ENCODE measurements around the gene KRT26.
"Not testable (repeated sequence)": the region's sequence is repeated elsewhere in the genome, so short reads cannot be mapped to it uniquely, and the experiment has no call there.

KRT26 gene
- 0 reads per million in 4 donors for total RNA-seq

DNA sequence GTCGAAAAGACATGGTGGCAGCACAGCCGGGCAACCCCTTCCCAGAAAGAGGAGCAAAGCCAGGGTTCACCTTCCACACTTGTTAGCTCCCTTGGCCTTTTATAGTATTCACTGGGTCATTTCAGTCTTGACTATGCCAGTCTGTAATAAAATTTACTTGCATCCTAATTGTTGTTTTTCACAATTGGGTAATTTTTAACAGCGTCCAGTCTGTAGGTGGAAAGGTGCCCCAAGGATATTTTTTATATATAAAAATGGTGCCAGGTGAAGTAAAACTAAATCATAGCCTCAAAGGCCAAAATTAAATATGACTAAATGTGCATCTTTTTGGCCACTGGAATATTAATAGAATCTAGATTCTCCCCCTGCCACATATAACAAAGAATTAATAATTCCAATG lies at the start of gene KRT26:
Gene KRT26 (minus strand): TSS at position 101 of the 400 bp plus-strand sequence. CDS start 88 bp downstream, at position 13.
- DNase-seq: no peak

DNA sequence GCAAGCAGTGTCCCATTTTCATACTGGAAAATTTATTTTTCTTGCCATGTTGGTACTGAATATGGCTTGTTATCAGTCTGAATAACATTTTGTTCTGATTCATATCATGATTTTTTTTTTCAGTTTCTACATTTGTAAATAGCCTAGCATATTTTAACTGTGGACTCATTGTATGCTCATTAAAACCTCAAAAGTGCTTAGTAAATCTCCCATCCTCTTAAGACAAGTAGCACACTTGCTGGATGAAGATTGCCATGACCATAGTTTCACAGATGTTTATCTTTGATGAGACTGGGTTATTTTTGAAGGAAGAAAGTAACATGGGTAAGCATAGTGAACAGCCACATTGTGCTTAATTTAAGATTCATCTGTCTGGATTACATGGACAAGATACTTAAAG lies 49.5 kb upstream of the KRT26 start:
- DNase-seq: no peak

- DNase-seq: peak in 1 of 5 donors; percentile 30
Observed at GRCh38 chr17:40820228-40820838, 48.3 kb upstream of the KRT26 start.

DNA sequence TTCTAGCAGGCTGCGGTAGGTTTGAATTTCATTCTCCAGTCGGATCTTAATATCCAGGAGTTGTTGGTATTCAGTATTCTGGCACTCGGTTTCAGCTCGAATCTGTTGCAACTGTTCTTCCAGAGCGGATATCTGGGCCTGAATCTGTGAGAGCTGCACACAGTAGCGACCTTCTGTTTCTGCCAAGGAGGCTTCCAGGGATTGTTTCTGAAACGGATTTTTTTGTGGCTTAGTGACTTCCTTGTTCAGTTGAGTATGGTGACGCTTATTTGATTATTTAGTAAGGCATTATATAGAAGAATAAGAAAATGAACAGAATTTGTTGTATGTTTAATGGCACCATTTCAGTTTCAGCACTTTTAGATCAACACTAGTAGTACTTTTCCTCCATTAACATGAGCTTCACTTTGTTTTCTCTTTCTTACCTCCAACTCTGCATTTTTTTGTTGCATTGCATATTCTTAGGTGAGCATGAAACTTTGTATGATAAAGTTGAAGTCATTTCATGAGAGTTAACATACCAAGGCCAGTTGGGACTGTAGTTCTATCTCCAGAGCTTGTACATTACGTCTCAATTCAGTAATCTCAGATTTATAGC lies 47.6 kb upstream of the KRT26 start:
- DNase-seq: no peak

GRCh38 chr17:40818733-40819527 lies 46.9 kb upstream of the KRT26 start:
- DNase-seq: peak; percentile 69 to 90 (median 79)

GRCh38 chr17:40818343-40818732 lies 46.3 kb upstream of the KRT26 start:
- peak in 1 of 5 donors; percentile 9 for DNase-seq

DNA sequence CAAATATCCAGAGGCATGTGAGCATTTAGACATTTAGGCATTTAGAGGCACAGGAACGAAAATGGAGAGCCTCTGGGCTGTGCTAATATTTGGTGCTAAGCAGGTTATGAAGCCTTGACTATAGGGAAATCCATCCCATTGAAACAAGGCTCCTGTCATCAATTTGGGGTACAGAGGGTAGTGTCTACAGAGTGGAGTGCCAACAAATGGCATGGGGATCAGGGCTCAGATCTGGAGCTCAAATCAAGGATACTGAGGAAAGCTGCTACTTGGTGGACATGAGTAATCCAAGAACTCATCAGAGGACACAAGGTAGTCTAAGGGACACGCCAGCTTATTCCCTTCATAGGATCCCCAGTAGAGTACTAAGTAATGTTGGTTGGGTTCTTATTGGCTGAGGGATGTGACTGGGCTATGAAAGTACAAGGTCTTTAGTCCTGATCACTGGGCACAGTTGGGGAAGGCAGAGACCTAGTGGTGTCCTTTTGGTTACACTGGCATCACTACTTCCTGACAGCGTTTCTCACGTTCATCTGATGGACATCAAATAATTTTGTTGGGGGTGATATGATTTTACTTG lies 45.2 kb upstream of the KRT26 start:
- DNase-seq: no peak

DNA sequence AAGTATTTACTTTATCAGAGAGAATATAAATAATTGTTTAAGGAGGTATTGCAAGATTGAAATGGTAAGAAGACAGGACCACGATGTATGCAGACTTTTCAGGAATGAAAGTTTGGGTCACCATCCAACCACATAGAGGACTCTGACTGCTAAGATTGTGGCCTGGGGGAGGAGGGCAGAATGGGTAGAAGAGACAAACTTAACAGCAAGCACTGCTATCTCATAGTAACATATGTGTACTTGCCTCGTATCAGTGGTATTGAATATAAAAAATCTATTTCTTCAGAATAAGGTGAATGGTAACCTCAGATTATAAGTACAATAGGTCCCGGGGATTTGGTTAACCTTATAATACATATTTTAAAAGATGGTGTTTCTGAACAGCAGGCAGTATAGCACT lies 44.6 kb upstream of the KRT26 start:
- DNase-seq: no peak

GRCh38 chr17:40815381-40815780 lies 43.4 kb upstream of the KRT26 start:
- no peak for DNase-seq

GRCh38 chr17:40814657-40815056 lies 42.7 kb upstream of the KRT26 start:
- not testable (repeated sequence) for DNase-seq

GRCh38 chr17:40813804-40814203 lies 41.8 kb upstream of the KRT26 start:
- DNase-seq: no peak

DNA sequence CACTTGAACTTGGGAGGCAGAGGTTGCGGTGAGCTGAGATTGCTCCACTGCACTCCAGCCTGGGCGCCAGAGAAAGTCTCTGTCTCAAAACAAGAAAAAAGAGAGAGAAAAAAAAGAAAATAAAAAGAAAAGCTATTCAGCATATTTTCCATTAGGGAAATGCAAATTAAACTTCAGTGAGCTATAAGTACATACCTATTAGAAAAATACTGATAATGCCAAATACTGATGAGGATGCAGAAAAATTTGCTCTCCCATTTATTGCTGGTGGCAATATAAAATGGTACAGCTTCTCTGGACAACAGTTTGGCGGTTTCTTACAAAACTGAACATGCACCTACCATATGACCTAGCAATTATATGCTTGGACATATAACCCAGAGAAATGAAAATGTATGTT lies 40.6 kb upstream of the KRT26 start:
- no peak for DNase-seq

DNA sequence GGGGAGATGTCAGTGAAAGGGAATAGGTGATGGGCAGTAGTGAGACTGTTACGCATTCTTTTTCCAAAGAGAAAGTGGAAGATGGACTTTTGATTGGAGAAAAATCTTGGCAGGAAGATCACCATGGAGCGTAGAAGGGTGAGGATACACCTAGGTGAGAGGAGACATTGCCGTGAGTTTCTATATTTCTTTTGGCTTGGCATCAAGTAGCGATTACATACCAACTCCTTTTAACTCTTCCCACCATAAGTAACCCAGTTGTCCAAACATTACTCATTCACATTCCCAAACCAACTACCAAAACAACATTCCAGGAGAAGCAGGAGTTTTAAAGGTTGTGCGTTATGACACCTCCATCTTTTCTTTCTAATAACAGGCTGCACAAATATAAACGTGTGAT lies 38.5 kb upstream of the KRT26 start:
- no peak for DNase-seq

- no peak for DNase-seq
Observed at GRCh38 chr17:40809721-40810421, 37.9 kb upstream of the KRT26 start.

- DNase-seq: no peak
Observed at GRCh38 chr17:40806131-40806530, 34.1 kb upstream of the KRT26 start.

GRCh38 chr17:40803617-40804082 lies 31.6 kb upstream of the KRT26 start:
- peak; percentile 37 to 69 (median 60) for DNase-seq

DNA sequence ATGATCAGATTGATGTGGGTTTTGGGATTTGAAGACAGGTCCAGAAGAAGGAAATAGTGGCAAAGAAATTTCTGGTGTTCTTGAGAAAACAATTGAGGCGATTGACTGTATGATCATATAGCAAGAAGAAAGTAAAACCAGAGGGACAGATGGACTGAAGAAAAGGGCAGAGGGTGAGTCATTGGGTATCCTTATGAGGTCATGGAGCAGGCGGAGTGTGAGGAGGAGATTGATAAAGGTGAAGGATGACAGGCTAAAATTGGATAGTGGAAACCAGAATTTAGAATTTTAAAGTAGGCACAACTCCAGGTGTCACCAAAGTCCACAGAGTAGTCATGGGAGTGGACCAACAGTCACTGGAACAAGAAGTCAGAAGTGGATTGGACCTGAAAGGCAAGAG lies 29.2 kb upstream of the KRT26 start:
- no peak for DNase-seq

- DNase-seq: no peak
Observed at GRCh38 chr17:40800381-40800780, 28.4 kb upstream of the KRT26 start.

DNA sequence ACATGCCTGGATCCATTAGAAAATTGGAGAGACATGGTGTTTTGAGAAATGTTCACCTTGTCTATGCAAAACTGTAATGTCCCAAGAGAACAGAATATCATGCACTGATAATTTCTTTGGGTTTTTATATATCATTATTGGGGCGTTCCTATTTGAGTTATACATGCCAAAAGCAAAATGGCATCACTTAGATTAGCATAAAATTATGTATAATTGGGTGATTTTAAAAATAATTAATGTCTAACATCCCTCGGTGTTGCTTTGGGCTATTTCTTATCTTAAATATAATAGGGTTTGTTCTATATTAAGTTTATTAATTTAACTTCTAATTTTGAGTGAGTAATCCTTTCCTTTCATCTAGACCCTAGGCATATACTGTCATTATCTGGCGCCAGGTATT lies 27.9 kb upstream of the KRT26 start, which contains the start of gene KRT28:
Gene KRT28 (minus strand): TSS at position 101 of the 400 bp plus-strand sequence. CDS start 66 bp downstream, at position 35.
- DNase-seq: no peak

GRCh38 chr17:40796846-40797245 lies 24.8 kb upstream of the KRT26 start:
- DNase-seq: no peak

- DNase-seq: no peak
Observed at GRCh38 chr17:40795019-40795667, 23.1 kb upstream of the KRT26 start.

- DNase-seq: no peak
Observed at GRCh38 chr17:40794466-40794865, 22.5 kb upstream of the KRT26 start.
